GM13976 (cell line): Measurements from ENCODE around the gene HMG20B.
A peak's percentile ranks its signal among the peaks of the same experiment; 100 is the strongest.

Source experiments
- DNase-seq: peaks from one replicate; pipeline ENCODE4 v3.0.0; 2012; ENCODE audit warnings: low spot score
- in situ Hi-C: fragments of 300-500 bp; cut with MboI; formaldehyde crosslinking; loops from one replicate; pipeline ENCODE4 v1.12.0; 2022; ENCODE audit warnings: low sequenced_read_pairs, mixed read lengths, inconsistent platforms; ENCODE audit not compliant: unreplicated experiment
- TF ChIP-seq, protein P1 (sequence below): IDR thresholded peaks from 2 replicates; pipeline ENCODE4 v1.5.1; 2012; ENCODE audit warnings: borderline replicate concordance, mild to moderate bottlenecking; ENCODE audit not compliant: insufficient read depth; ENCODE audit errors: extremely low read depth, missing control alignments, control extremely low read depth

The HMG20B gene

DNA sequence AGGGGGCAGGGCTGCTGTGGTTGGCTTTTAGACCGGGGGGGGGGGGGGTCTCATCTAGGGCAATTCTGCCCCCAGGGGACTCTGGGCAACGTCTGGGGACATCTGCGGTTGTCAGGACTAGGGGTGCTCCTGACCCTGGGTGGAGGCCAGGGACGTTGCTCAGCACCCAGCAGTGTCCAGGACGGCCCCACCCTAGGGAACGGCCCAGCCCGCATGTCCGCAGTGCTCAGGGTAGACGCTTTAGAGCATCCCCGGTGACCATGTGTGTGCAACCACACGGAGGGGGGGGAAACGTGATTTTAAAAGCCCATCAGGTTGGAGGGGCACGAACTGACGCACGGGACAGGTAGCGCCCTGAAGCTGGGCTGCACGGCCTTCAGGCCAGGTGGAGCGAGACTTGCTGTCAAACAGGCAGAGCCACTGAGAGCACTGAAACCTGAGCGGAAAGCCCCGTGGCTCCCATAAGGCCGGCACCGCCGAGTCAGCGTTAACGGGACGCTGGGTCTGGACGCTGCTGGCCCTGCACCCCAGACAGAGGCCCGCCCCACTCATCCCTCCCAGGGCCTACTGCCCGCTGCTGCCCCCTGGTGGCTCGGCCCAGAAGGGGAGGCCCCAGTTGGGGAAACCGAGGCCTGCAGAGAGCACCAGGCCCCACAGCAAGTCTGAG is 45.5 kb downstream of the HMG20B start:
- in situ Hi-C loops: no loop called here
- peak; percentile 93 for DNase-seq
- TF ChIP-seq, protein P1, sequence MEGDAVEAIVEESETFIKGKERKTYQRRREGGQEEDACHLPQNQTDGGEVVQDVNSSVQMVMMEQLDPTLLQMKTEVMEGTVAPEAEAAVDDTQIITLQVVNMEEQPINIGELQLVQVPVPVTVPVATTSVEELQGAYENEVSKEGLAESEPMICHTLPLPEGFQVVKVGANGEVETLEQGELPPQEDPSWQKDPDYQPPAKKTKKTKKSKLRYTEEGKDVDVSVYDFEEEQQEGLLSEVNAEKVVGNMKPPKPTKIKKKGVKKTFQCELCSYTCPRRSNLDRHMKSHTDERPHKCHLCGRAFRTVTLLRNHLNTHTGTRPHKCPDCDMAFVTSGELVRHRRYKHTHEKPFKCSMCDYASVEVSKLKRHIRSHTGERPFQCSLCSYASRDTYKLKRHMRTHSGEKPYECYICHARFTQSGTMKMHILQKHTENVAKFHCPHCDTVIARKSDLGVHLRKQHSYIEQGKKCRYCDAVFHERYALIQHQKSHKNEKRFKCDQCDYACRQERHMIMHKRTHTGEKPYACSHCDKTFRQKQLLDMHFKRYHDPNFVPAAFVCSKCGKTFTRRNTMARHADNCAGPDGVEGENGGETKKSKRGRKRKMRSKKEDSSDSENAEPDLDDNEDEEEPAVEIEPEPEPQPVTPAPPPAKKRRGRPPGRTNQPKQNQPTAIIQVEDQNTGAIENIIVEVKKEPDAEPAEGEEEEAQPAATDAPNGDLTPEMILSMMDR: peak; percentile 83

GRCh38 chr19:3618811-3619630 is 46.3 kb downstream of the HMG20B start:
- TF ChIP-seq, protein P1: no peak
- DNase-seq: no peak
- in situ Hi-C loops: no loop called here

DNA sequence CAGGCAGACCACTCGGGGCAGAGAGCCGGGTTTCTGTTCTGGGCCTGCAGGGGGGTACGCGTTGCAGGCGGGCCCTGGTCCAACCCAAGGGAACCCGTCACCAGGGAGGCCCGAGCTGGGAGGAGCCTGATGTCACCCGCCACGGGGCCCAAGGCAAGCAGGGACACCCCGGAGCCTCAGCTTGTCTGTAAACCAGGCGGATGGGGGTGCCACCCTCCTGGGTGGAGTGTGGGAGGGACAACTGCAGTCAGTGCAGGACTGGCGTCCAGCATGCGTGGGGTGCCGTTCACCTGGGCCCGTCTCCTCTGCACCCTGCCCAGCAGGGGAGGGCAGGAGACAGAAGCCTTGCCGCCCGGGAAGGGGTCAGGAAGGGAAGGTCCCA is 46.9 kb downstream of the HMG20B start:
- DNase-seq: no peak
- TF ChIP-seq, protein P1: no peak
- in situ Hi-C loops: no loop called here

DNA sequence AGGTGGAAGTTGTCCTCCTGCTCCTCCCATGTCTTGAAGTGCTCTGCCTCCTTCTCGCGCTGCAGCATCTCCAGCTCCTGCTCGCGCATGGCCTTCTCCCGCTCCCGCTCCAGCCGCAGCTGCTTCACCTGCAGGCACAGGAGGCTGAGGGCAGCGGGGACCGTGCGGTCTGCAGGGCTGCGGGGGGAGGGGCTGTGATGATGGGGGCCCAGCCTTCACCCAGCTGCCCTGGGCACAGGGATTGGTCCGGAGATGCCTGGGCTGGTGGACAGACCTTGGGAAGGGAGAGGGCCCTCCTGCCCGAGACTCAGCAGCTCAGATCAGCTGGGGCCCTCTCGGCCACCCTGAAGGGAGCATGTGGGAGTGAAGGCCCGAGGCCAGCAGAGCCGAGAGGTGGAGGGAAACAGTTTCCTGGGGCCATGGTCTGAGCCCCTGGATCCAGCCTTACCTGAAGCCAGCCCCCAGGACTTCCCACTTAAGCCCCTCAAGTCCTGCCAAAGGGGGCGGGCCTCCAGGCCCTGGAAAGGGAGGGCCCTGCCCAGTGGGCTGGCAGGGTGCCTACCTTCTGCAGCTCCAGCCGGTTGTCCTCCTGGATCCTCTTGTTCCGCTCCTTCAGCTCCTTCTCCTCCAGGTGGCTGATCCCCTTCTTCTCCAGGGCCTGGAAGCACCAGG is 47.5 kb downstream of the HMG20B start:
- DNase-seq: no peak
- TF ChIP-seq, protein P1: no peak
- in situ Hi-C loops: no loop called here

GRCh38 chr19:3620817-3621547 is 48.2 kb downstream of the HMG20B start:
- no peak for DNase-seq
- TF ChIP-seq, protein P1: no peak
- in situ Hi-C loops: no loop called here

DNA sequence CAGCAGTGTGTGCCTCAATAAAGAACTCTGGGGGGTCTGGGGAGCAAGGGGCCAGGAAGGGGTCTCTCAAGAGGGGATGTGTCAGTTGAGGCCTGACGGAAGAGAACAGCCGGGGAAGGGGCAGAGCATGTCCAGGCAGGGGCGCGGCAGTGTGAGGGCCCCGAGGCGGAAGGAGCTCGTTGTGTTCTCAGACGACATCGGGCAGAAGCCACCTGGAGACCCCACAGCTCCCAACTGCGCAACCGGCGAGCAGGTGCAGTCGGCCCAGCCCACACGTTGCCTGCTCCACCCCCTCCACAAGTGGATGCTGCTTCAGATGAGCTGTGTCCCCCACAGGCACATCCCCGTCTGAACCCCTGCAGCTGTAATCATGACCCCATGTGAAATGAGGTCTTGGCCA is 48.9 kb downstream of the HMG20B start:
- TF ChIP-seq, protein P1: no peak
- in situ Hi-C loops: no loop called here
- no peak for DNase-seq
